HG02973 (cell line): ENCODE data around the gene ZNF221.

Experiments used
- ATAC-seq: cut with Tn5 transposase; IDR thresholded peaks from one replicate; pipeline ENCODE4 v1.9.1; 2021; ENCODE audit warnings: moderate library complexity; ENCODE audit not compliant: unreplicated experiment

Gene ZNF221

DNA sequence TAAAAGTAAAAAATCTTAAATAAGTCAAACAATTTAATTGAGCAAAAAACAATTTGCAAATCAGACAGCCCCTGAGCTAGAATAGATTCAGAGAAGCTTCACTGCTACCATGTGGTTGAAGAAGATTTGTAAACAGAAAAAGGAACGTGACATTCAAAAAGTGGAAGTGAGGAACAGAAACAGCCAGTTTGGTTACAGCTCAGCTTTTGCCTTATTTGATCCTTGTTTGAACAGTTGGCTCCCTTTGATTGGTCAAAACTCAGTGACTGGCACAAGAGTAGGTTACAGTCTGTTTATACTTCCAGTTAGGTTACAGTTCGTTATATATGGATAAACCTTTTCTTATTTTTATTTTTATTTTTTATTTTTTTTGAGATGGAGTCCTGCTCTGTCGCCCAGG lies 5.8 kb downstream of the ZNF221 start:
- no peak for ATAC-seq

DNA sequence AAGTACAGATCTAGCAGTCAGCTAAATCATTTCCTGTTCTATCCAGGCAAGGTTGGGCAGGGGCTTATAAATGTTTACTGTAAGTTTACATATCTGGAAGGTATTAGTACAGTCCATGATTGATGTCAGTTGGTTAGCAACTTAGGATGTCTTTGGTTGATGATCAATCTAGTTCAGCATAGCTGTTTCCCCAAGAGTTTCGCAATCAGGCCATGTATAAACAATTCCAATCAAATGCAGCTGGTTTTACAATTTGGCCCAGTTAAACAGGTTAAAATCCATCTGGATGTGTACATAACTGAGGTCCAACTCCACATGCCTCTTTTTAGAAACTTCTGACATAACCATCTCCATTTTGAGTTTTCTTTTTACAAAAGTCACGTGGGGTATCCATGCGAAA lies 6.9 kb downstream of the ZNF221 start:
- no peak for ATAC-seq

DNA sequence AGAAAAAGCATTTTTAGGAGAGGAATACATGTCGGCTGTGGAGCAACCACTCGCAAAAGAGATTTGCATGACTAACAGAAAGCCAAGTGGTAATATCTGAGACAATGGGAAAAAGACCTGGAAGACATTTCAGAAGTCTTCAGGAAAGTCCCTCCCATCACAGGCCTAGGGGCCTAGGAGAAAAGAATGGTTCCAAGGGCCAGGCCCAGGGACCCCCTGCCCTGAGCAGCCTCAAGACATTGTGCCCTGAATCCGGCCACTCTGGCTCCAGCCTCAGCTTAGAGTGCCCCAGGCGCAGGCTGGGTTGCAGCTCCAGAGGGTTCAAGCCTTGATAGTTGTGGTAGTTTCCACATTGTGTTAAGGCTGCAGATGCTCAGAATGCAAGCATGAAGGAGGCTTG lies 9.4 kb downstream of the ZNF221 start:
- ATAC-seq, result no peak

DNA sequence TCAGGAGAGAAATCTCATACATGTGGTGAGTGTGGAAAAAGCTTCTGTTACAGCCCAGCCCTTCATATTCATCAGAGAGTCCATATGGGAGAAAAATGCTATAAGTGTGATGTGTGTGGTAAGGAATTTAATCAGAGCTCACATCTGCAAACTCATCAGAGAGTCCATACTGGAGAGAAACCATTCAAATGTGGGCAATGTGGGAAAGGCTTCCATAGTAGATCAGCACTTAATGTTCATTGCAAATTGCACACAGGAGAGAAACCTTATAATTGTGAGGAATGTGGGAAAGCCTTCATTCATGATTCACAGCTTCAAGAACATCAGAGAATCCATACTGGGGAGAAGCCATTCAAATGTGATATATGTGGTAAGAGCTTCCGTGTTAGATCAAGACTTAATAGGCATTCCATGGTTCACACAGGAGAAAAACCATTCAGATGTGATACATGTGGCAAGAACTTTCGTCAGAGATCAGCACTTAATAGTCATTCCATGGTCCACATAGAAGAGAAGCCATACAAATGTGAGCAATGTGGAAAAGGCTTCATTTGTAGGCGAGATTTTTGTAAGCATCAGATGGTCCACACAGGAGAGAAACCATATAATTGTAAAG lies 15.2 kb downstream of the ZNF221 start:
- ATAC-seq, result no peak

DNA sequence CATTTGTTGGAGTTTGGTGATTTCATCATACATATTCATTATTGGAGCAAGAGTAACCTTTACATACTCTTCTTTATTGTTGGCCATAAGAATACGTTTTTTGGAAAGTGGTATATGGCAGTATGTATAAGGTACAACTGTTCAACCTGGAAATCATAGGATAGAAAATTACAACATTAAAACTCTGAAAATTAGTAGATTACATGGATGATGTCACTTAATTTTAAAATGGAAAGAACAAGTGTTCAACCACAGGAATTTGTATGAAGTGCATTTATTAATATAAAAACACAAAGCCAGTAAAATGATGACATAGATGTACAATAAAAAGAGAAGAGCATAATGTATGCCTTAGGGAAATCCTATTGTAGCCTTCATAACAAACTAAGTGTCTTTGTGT lies 25.7 kb downstream of the ZNF221 start:
- ATAC-seq, result no peak

DNA sequence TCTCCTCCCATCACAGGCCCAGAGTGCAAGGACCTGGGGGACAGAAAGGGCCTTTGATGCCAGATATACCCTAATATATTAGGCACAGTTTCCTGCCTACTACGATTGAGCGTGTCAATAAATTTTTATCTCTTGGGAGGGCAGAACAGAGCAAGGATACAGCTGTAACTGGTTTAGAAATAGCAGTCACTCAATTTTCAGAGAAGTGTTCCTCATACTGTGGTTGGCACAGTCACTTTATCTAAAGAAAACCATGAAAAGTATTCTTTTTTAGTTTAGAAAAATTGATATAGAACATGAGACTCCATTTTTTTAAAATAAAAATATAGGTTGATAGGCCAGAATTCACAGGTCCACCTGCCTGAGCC lies 32.5 kb downstream of the ZNF221 start:
- peak; percentile 23 for ATAC-seq

- ATAC-seq, result peak; percentile 84
These were observed 33.1 kb downstream of the ZNF221 start, which contains the start of gene ZNF155 for GRCh38 chr19:43983912-43984686. Gene ZNF155 (plus strand): TSS chr19:43984188. CDS start chr19:43988544, 4,356 bp downstream.

DNA sequence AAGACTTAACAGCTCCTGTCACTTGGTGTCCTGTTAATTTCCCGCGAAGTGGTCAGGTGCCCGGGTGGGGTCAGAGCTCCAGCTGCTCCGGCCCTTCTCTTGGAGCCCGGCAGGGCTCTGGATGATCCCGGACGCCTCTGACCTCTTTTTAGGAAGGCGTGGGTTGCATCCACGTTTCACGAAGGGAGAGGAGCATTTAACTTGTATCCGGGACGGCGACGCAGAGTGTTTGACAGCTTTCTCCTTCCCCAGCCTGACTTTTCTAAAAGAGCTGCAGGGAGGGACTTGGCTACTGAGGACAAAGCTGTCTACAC lies 33.6 kb downstream of the ZNF221 start:
- ATAC-seq, result peak; percentile 7

DNA sequence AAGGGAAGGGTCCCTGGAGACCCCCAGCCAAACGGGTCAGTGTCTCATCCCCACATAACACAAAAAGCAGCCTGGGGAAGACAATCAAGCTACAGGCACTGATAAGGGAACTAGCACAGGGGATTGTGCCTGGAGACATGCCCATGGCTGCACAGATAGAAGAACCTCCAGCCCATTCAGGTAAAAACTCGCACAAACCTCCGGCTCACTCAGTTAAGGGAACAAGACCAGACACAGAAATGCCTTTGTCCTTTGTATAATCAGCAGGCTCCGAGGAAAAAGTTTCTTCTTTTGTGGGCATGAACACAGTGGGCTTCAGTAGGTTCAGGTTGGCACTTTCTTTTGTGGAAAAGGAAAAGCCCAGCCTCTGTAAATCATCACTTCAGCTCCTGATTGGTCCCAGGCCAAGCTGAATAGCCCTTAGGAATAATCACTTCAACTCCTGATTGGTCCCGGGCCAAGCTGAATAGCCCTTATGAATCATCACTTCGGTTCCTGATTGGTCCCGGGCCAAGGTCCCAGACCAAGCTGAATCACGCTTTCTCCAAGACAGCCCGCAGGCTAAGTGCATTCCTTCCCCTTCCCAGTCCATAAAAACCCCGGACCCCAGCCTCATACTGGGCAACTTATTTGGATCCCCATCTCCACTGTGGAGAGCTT lies 46.7 kb downstream of the ZNF221 start:
- ATAC-seq, result no peak

GRCh38 chr19:44002212-44002565 lies 51.2 kb downstream of the ZNF221 start:
- ATAC-seq, result no peak

- ATAC-seq, result peak; percentile 93
These were observed 51.8 kb downstream of the ZNF221 start, which contains the start of gene ZNF230 for GRCh38 chr19:44002566-44003460. Gene ZNF230 (plus strand): TSS chr19:44002957. CDS start chr19:44007079, 4,122 bp downstream.

- ATAC-seq, result no peak
These were observed 52.5 kb downstream of the ZNF221 start for GRCh38 chr19:44003461-44004009.

- ATAC-seq, result no peak
These were observed 54.9 kb downstream of the ZNF221 start for GRCh38 chr19:44005973-44006372.

DNA sequence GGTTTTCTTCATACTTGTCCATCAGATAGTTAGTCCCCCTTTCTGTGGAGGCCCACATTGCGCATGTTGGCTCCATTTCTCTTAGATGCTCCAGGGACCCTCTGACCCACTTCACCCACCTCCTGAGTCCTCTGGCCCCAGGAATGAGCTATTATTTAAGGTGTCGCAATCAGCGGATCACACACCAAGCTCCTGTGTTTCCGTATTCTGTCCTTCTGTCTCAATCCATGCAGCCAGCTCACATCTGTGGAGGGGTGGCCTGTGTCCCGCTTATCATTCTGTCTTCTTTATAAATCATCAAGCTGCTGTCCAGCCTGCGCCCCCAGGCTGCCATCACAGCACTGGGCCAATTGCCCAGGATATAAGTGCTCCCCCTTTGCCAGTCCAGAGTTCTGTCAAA lies 56.4 kb downstream of the ZNF221 start:
- ATAC-seq, result no peak

GRCh38 chr19:44010468-44010867 lies 59.4 kb downstream of the ZNF221 start:
- no peak for ATAC-seq
